ENCODE data around the gene HBE1. TPM values are rescaled to one million over a fixed set of nuclear protein-coding genes. Genes with fewer than 3 reads are reported as not detected.

HBE1 gene
- total RNA-seq, 1 donor from 2014 or later, result 1.3 TPM

GRCh38 chr11:5243816-5244180, 25.9 kb downstream of the HBE1 start:
- TF ChIP-seq CTCF (conservative IDR thresholded peaks at IDR 0.05), result no peak
- no peaks in the 10 kb centered on the region for H3K4me1 Mint-ChIP-seq (ENCODE audit: unreplicated experiment)
- H3K36me3 Mint-ChIP-seq, result no peaks in the 10 kb centered on the region
- no peak for DNase-seq (ENCODE audit: extremely low spot score, unreplicated experiment)
- H3K9me3 Mint-ChIP-seq, result no peaks in the 10 kb centered on the region
- no peak overlapping the region for H3K4me3 Mint-ChIP-seq
- no peak overlapping the region for H3K27ac Mint-ChIP-seq
- H3K27me3 Mint-ChIP-seq, result peaks cover 9% of the 10 kb centered on the region

GRCh38 chr11:5242933-5243815, 26.6 kb downstream of the HBE1 start:
- H3K9me3 Mint-ChIP-seq, result no peaks in the 10 kb centered on the region

GRCh38 chr11:5242208-5242607, 27.5 kb downstream of the HBE1 start:
- no peaks in the 10 kb centered on the region for H3K4me1 Mint-ChIP-seq (ENCODE audit: unreplicated experiment)
- no peaks in the 10 kb centered on the region for H3K9me3 Mint-ChIP-seq
- no peak overlapping the region for H3K27ac Mint-ChIP-seq
- H3K4me3 Mint-ChIP-seq, result no peak overlapping the region
- no peak for DNase-seq (ENCODE audit: extremely low spot score, unreplicated experiment)
- no peaks in the 10 kb centered on the region for H3K36me3 Mint-ChIP-seq
- H3K27me3 Mint-ChIP-seq, result peaks cover 9% of the 10 kb centered on the region
- no peak for TF ChIP-seq CTCF (conservative IDR thresholded peaks at IDR 0.05)

More at GRCh38 chr11:5242933-5243815, 26.6 kb downstream of the HBE1 start:
- Mint-ChIP-seq H3K27ac (no peak overlapping the region), H3K36me3 (no peaks in the 10 kb centered on the region), H3K4me1 (ENCODE audit: unreplicated experiment) (no peaks in the 10 kb centered on the region), H3K4me3 (no peak overlapping the region), H3K27me3 (peaks cover 9% of the 10 kb centered on the region)
- TF ChIP-seq CTCF (conservative IDR thresholded peaks at IDR 0.05), result no peak
- DNase-seq (ENCODE audit: extremely low spot score, unreplicated experiment), result no peak

- H3K4me3 Mint-ChIP-seq, result no peak overlapping the region
- no peak overlapping the region for H3K27ac Mint-ChIP-seq
- no peaks in the 10 kb centered on the region for H3K36me3 Mint-ChIP-seq
- TF ChIP-seq CTCF (conservative IDR thresholded peaks at IDR 0.05), result no peak
- peaks cover 9% of the 10 kb centered on the region for H3K27me3 Mint-ChIP-seq
- H3K4me1 Mint-ChIP-seq (ENCODE audit: unreplicated experiment), result no peaks in the 10 kb centered on the region
- no peak for DNase-seq (ENCODE audit: extremely low spot score, unreplicated experiment)
- no peaks in the 10 kb centered on the region for H3K9me3 Mint-ChIP-seq
Observed at GRCh38 chr11:5241458-5241857, 28.3 kb downstream of the HBE1 start.

GRCh38 chr11:5240458-5240857, 29.3 kb downstream of the HBE1 start:
- TF ChIP-seq CTCF (conservative IDR thresholded peaks at IDR 0.05), result no peak
- Mint-ChIP-seq H3K27me3 (peaks cover 9% of the 10 kb centered on the region), H3K9me3 (no peaks in the 10 kb centered on the region), H3K4me3 (no peak overlapping the region), H3K27ac (no peak overlapping the region), H3K4me1 (ENCODE audit: unreplicated experiment) (no peaks in the 10 kb centered on the region), H3K36me3 (no peaks in the 10 kb centered on the region)
- no peak for DNase-seq (ENCODE audit: extremely low spot score, unreplicated experiment)

Data from type B pancreatic cell (in vitro differentiated cells).